Activated CD4-positive, alpha-beta T cell treated with anti-CD3 and anti-CD28 coated beads for 36 hours (primary cell): ENCODE results near the gene TMPRSS13. TPM values are rescaled to one million over a fixed set of nuclear protein-coding genes. Genes with fewer than 3 reads are reported as not detected.

Experiments used
- ATAC-seq: fragments of 200-7000 bp; cut with Tn5 transposase; one replicate; pipeline ENCODE4 v1.10.0; 2021; ENCODE audit warnings: mild to moderate bottlenecking, moderate library complexity
- CTCF ChIA-PET: fragments of 350-600 bp; sonication (Branson Sonifier 250); formaldehyde crosslinking; loops from one replicate; lab custom pipeline; 2021; ENCODE audit warnings: antibody characterized with exemption; lab: Charles Lee
- POLR2A ChIA-PET: fragments of 350-600 bp; sonication (Branson Sonifier 250); formaldehyde crosslinking; loops from one replicate; lab custom pipeline; 2021; ENCODE audit warnings: antibody characterized with exemption, inconsistent platforms; lab: Charles Lee
- DNase-seq: peaks from one replicate; pipeline ENCODE4 v3.0.0-alpha.2; 2020
- H3K27ac Mint-ChIP-seq: one replicate; pipeline ENCODE4 v1.8.0; 2021; ENCODE audit warnings: mixed read lengths
- H3K27me3 Mint-ChIP-seq: one replicate; pipeline ENCODE4 v1.8.0; 2021; ENCODE audit warnings: mixed read lengths
- H3K36me3 Mint-ChIP-seq: one replicate; pipeline ENCODE4 v1.8.0; 2021; ENCODE audit warnings: low read depth, mixed read lengths
- H3K4me1 Mint-ChIP-seq: one replicate; pipeline ENCODE4 v1.8.0; 2021; ENCODE audit warnings: mixed read lengths
- H3K4me3 Mint-ChIP-seq: one replicate; pipeline ENCODE4 v1.8.0; 2021; ENCODE audit warnings: mild to moderate bottlenecking, moderate library complexity, mixed read lengths
- H3K9me3 Mint-ChIP-seq: one replicate; pipeline ENCODE4 v1.8.0; 2021; ENCODE audit warnings: low read depth, mixed read lengths
- intact Hi-C, 2 experiments: fragments of 100-400 bp; cut with DNase I in 1 of 2; cut with micrococcal nuclease in 1 of 2; formaldehyde crosslinking; loops; one replicate each; pipeline versions ENCODE4 v1.14.2 to v1.15.1; 2022 to 2024; cut with DNase I, micrococcal nuclease
- total RNA-seq, 2 experiments: library from RNA; stranded (reverse); gene quantifications; one replicate each; pipeline ENCODE4 v1.2.3, GENCODE V29; 2021

Gene TMPRSS13
- total RNA-seq, 2 experiments from 2014 or later: 1.7 TPM

DNA sequence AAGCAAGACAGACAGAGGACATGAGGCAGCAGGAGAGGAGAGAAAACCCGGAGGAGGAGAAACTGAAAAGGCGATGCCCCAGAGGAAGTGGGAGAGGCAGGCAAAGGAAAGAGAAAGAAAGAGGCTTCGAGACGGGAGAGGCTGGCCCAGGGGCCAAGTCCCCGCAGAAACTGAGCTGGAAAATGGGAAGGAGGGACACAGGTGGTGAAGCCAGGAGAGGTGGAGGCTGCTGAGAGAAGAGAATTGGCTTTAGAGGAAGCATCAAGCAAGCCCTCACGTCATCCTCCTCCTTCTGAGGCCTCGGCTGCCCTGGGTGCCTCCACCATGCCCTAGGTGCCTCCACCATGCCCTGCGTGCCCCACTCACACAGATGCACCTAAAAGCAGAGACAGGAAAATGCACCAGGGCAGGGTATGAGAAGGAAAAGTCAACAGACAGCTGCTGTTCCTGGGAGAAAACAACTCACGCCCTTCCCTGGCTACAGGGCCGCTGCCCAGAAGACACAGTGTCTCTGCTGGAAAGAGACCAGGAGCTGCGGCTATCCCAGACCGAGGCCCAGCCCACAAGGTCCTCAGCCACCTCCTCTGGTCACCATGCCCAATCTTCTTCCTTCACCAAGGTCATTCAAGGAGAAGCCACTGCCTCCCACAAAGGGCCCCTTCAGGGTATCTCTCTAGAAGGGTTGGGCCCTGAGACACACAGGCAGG, 67.0 kb downstream of the TMPRSS13 start:
- Mint-ChIP-seq H3K27ac (no peak overlapping the region), H3K4me1 (no peaks in the 10 kb centered on the region), H3K9me3 (no peaks in the 10 kb centered on the region), H3K4me3 (no peak overlapping the region), H3K27me3 (no peaks in the 10 kb centered on the region), H3K36me3 (no peaks in the 10 kb centered on the region)
- DNase-seq (no peak), ATAC-seq (no peak)
- CTCF ChIA-PET: interaction anchor here (0.8 to 1.1 kb wide), 3 partner anchors 12 to 55 kb away, joined by 3 to 5 read pairs (median 3); no protein-coding TSS in a partner anchor
- intact Hi-C loops: no loop called here
- POLR2A ChIA-PET: no interaction called here

GRCh38 chr11:117861151-117862018, 67.8 kb downstream of the TMPRSS13 start:
- Mint-ChIP-seq H3K36me3 (no peaks in the 10 kb centered on the region), H3K27ac (no peak overlapping the region), H3K27me3 (peaks cover 3% of the 10 kb centered on the region), H3K4me3 (no peak overlapping the region), H3K9me3 (no peaks in the 10 kb centered on the region), H3K4me1 (no peaks in the 10 kb centered on the region)
- no peak for DNase-seq
- ATAC-seq: no peak
- intact Hi-C loops: no loop called here
- POLR2A ChIA-PET: no interaction called here
- CTCF ChIA-PET: interaction anchor here (0.6 to 1.6 kb wide), 8 partner anchors 11 to 192 kb away, joined by 3 to 6 read pairs (median 4); no protein-coding TSS in a partner anchor

GRCh38 chr11:117860139-117860538, 69.1 kb downstream of the TMPRSS13 start:
- peaks cover 3% of the 10 kb centered on the region for H3K27me3 Mint-ChIP-seq

GRCh38 chr11:117859488-117860112, 69.6 kb downstream of the TMPRSS13 start:
- Mint-ChIP-seq H3K27me3 (peaks cover 3% of the 10 kb centered on the region), H3K36me3 (no peaks in the 10 kb centered on the region), H3K4me1 (no peaks in the 10 kb centered on the region), H3K27ac (no peak overlapping the region), H3K4me3 (no peak overlapping the region), H3K9me3 (no peaks in the 10 kb centered on the region)
- ChIA-PET CTCF (interaction anchor here (0.6 kb wide), 2 partner anchors 92 to 160 kb away, joined by 3 read pairs; no protein-coding TSS in a partner anchor), POLR2A (no interaction called here)
- intact Hi-C loops: no loop called here
- DNase-seq: no peak
- ATAC-seq: no peak

More at GRCh38 chr11:117860139-117860538, 69.1 kb downstream of the TMPRSS13 start:
- ChIA-PET CTCF (interaction anchor here (0.6 to 1.6 kb wide), 6 partner anchors 16 to 193 kb away, joined by 3 to 6 read pairs (median 4); no protein-coding TSS in a partner anchor), POLR2A (interaction anchor here (0.5 kb wide), 1 partner anchor 18 kb away, joined by 3 read pairs; no protein-coding TSS in a partner anchor)
- ATAC-seq: no peak
- no peak overlapping the region for H3K27ac Mint-ChIP-seq
- H3K36me3 Mint-ChIP-seq: no peaks in the 10 kb centered on the region
- DNase-seq: no peak
- H3K4me1 Mint-ChIP-seq: no peaks in the 10 kb centered on the region
- no peak overlapping the region for H3K4me3 Mint-ChIP-seq
- intact Hi-C loops: no loop called here
- H3K9me3 Mint-ChIP-seq: no peaks in the 10 kb centered on the region

- intact Hi-C loops: no loop called here
- DNase-seq (no peak), ATAC-seq (no peak)
- ChIA-PET CTCF (no interaction called here), POLR2A (no interaction called here)
- H3K27ac Mint-ChIP-seq: no peak overlapping the region
- no peaks in the 10 kb centered on the region for H3K9me3 Mint-ChIP-seq
- H3K4me3 Mint-ChIP-seq: no peak overlapping the region
- peaks cover 3% of the 10 kb centered on the region for H3K27me3 Mint-ChIP-seq
- no peaks in the 10 kb centered on the region for H3K36me3 Mint-ChIP-seq
- no peaks in the 10 kb centered on the region for H3K4me1 Mint-ChIP-seq
These were observed 70.1 kb downstream of the TMPRSS13 start for GRCh38 chr11:117859061-117859460.

- Mint-ChIP-seq H3K4me1 (no peaks in the 10 kb centered on the region), H3K27me3 (peaks cover 6% of the 10 kb centered on the region), H3K27ac (no peak overlapping the region), H3K4me3 (no peak overlapping the region), H3K9me3 (peaks cover 3% of the 10 kb centered on the region), H3K36me3 (peaks cover under 1% of the 10 kb centered on the region)
- intact Hi-C loops: no loop called here
- CTCF ChIA-PET: no interaction called here
- DNase-seq (no peak), ATAC-seq (no peak)
- POLR2A ChIA-PET: no interaction called here
These were observed 71.3 kb downstream of the TMPRSS13 start for GRCh38 chr11:117857734-117858414.

- peaks cover 11% of the 10 kb centered on the region for H3K27me3 Mint-ChIP-seq
- ATAC-seq (no peak), DNase-seq (no peak)
- no peak overlapping the region for H3K4me3 Mint-ChIP-seq
- peaks cover 4% of the 10 kb centered on the region for H3K36me3 Mint-ChIP-seq
- no peak overlapping the region for H3K27ac Mint-ChIP-seq
- intact Hi-C loops: no loop called here
- CTCF ChIA-PET: interaction anchor here (1.1 kb wide), 2 partner anchors 78 to 198 kb away, joined by 3 read pairs; no protein-coding TSS in a partner anchor
- H3K9me3 Mint-ChIP-seq: peaks cover 9% of the 10 kb centered on the region
- POLR2A ChIA-PET: no interaction called here
- peaks cover 5% of the 10 kb centered on the region for H3K4me1 Mint-ChIP-seq
These were observed 73.1 kb downstream of the TMPRSS13 start for GRCh38 chr11:117855912-117856651.

DNA sequence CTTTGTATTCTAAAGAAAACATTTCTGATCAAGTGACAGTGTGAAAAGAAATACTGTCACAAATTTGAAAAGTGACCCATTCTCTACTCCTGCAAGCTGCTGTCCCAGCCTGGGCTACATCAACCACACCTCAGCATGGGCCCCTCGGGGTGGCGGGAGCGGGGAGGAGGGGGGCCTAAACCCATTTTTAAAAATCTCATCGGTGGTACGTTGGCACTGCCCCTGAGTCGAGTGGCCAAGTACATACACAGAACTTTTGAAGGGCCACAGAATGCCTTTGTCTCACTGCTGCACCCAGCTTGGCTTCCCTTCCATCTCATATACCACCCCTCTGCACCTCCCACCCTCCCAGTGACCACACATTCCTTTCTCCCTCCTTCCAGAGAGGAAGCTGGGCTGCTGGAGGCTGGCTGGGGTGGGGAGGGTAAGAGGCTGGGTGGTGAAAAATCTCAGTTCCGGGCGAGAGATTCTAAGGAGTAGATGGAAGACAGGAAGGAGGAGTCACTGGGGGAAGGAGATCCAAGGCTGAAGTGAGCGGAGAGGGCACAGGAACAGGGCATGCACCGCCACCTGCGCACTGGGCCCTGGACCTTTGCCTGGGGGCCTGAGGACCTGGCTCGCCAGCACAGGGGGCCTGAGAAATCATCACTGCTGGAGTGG, 73.9 kb downstream of the TMPRSS13 start:
- Mint-ChIP-seq H3K27ac (no peak overlapping the region), H3K4me3 (no peak overlapping the region), H3K36me3 (peaks cover 4% of the 10 kb centered on the region), H3K27me3 (peaks cover 11% of the 10 kb centered on the region), H3K4me1 (peaks cover 5% of the 10 kb centered on the region), H3K9me3 (peaks cover 9% of the 10 kb centered on the region)
- POLR2A ChIA-PET: no interaction called here
- DNase-seq: no peak
- CTCF ChIA-PET: interaction anchor here (1.1 to 3.8 kb wide), 3 partner anchors 10 to 91 kb away, joined by 3 to 11 read pairs (median 5); no protein-coding TSS in a partner anchor
- no peak for ATAC-seq
- intact Hi-C loops: no loop called here

GRCh38 chr11:117852309-117852708, 76.9 kb downstream of the TMPRSS13 start:
- Mint-ChIP-seq H3K27ac (no peak overlapping the region), H3K36me3 (peaks cover 4% of the 10 kb centered on the region), H3K4me1 (peaks cover 7% of the 10 kb centered on the region), H3K9me3 (peaks cover 9% of the 10 kb centered on the region), H3K4me3 (no peak overlapping the region), H3K27me3 (peaks cover 11% of the 10 kb centered on the region)
- ATAC-seq (no peak), DNase-seq (no peak)
- ChIA-PET POLR2A (no interaction called here), CTCF (interaction anchor here (0.9 to 3.8 kb wide), 3 partner anchors 9 to 426 kb away, joined by 3 to 11 read pairs (median 3); no protein-coding TSS in a partner anchor)
- intact Hi-C loops: no loop called here

- intact Hi-C loops: no loop called here
These were observed 77.3 kb downstream of the TMPRSS13 start for GRCh38 chr11:117851852-117852251.

More at GRCh38 chr11:117851852-117852251, 77.3 kb downstream of the TMPRSS13 start:
- no peak overlapping the region for H3K4me3 Mint-ChIP-seq
- CTCF ChIA-PET: interaction anchor here (0.9 to 3.8 kb wide), 2 partner anchors 8 to 95 kb away, joined by 3 to 11 read pairs; no protein-coding TSS in a partner anchor
- H3K36me3 Mint-ChIP-seq: peaks cover 4% of the 10 kb centered on the region
- H3K27me3 Mint-ChIP-seq: peaks cover 11% of the 10 kb centered on the region
- H3K9me3 Mint-ChIP-seq: peaks cover 9% of the 10 kb centered on the region
- ATAC-seq: no peak
- no peak overlapping the region for H3K27ac Mint-ChIP-seq
- POLR2A ChIA-PET: no interaction called here
- DNase-seq: no peak
- peaks cover 7% of the 10 kb centered on the region for H3K4me1 Mint-ChIP-seq
